ENCODE data around the gene CFL2.

- no peak for TF ChIP-seq CTCF (IDR thresholded peaks at IDR 0.05; ENCODE audit: low read depth, low read length)
- no peak for TF ChIP-seq POLR2A (IDR thresholded peaks at IDR 0.05; ENCODE audit: extremely low read depth, insufficient read length)
- TF ChIP-seq MAX (IDR thresholded peaks at IDR 0.05; ENCODE audit: low read depth, low read length): no peak
- no peak for TF ChIP-seq MYC (IDR thresholded peaks at IDR 0.05; ENCODE audit: low read depth, low read length)
These were observed 1.2 kb downstream of the CFL2 start for GRCh38 chr14:34713122-34713680.
